GM13976 (cell line): ENCODE data around the gene SIGLECL1.
"Not testable (repeated sequence)": the region's sequence is repeated elsewhere in the genome, so short reads cannot be mapped to it uniquely, and the experiment has no call there.

ENCODE experiments used
- DNase-seq: peaks from one replicate; pipeline ENCODE4 v3.0.0; 2012; ENCODE audit warnings: low spot score
- CTCF ChIP-seq: IDR thresholded peaks from 2 replicates; pipeline ENCODE4 v1.5.1; 2012; ENCODE audit warnings: borderline replicate concordance, mild to moderate bottlenecking; ENCODE audit not compliant: insufficient read depth; ENCODE audit errors: extremely low read depth, missing control alignments, control extremely low read depth
- in situ Hi-C: fragments of 300-500 bp; cut with MboI; formaldehyde crosslinking; loops from one replicate; pipeline ENCODE4 v1.12.0; 2022; ENCODE audit warnings: low sequenced_read_pairs, mixed read lengths, inconsistent platforms; ENCODE audit not compliant: unreplicated experiment

SIGLECL1 gene

DNA sequence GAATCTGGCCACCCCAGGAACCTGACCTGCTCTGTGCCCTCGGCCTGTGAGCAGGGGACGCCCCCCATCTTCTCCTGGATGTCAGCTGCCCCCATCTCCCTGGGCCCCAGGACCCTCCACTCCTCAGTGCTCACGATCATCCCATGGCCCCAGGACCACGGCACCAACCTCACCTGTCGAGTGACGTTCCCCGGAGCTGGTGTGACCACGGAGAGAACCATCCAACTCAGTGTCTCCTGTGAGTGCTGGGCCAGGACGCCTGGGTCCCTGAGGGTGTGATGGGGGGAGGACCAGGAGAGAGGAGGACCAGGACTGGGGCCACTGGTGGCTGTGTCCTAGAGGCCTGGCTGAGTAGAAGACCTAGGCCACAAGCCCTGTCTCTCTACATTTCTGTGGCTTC, 39.0 kb upstream of the SIGLECL1 start:
- no peak for DNase-seq
- no peak for TF ChIP-seq CTCF
- in situ Hi-C loops = no loop called here

DNA sequence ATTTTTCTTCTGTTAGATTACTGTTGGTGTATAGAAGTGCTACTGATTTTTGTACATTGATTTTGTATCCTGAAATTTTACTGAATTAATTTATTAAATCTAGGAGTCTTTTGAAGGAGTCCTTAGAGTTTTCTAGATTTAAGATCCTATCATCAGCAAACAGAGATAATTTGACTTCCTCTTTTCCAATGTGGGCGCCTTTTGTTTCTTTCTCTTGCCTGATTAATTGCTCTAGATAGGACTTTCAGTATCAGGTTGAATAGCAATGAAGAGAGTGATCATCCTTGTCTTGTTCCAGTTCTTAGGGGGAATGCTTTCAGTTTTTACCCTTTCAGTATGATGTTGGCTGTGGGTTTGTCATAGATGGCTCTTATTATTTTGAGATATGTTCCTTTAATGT, 31.6 kb upstream of the SIGLECL1 start:
- in situ Hi-C loops = no loop called here
- TF ChIP-seq CTCF = no peak
- no peak for DNase-seq

GRCh38 chr19:51219971-51220370, 30.9 kb upstream of the SIGLECL1 start:
- no peak for DNase-seq
- in situ Hi-C loops = no loop called here
- no peak for TF ChIP-seq CTCF

GRCh38 chr19:51220996-51221395, 29.9 kb upstream of the SIGLECL1 start:
- in situ Hi-C loops = no loop called here

DNA sequence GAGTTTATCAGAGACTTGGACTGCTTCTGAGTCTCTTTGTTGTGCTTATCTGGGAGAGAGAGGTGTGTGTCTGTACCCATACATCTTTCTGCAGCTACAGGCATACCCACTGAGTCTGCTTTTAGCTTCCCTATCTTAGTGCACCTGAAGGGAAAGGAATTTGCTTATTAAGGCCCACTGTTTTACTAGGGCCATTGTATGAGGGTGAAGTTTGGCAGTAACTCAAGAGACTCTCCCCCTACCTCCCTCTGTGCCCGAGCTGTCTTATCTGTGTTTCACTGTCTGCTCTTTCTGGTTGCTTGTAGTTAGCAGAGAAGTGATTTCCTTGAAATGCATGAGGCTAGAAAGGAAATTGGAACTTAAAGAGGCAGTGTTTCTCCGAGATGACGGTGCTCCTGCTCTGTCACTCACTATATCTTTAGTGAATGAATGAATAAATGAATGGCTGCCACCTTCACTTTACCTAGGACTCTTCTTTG, 26.7 kb upstream of the SIGLECL1 start:
- TF ChIP-seq CTCF = no peak
- in situ Hi-C loops = no loop called here
- no peak for DNase-seq

More at GRCh38 chr19:51220996-51221395, 29.9 kb upstream of the SIGLECL1 start:
- DNase-seq = no peak
- no peak for TF ChIP-seq CTCF

- in situ Hi-C loops, DNase-seq: not testable (repeated sequence)
Observed at GRCh38 chr19:51224898-51225393, 25.9 kb upstream of the SIGLECL1 start, which contains the start of gene CD33. Gene CD33 (plus strand): TSS chr19:51225080. CDS start chr19:51225119, 39 bp downstream.

GRCh38 chr19:51226067-51226466, 24.8 kb upstream of the SIGLECL1 start:
- TF ChIP-seq CTCF = no peak
- no peak for DNase-seq
- in situ Hi-C loops = no loop called here
